ENCODE results near the gene NOX4.
"Not testable (repeated sequence)": the region's sequence is repeated elsewhere in the genome, so short reads cannot be mapped to it uniquely, and the experiment has no call there.

The NOX4 gene

GRCh38 chr11:89457190-89457589, 34.0 kb downstream of the NOX4 start:
- no peak for DNase-seq

GRCh38 chr11:89456681-89457080, 34.5 kb downstream of the NOX4 start:
- DNase-seq = no peak

- no peak for DNase-seq
Measured at GRCh38 chr11:89452780-89453179, 38.4 kb downstream of the NOX4 start.

- DNase-seq = no peak
Measured at GRCh38 chr11:89447845-89448244, 43.3 kb downstream of the NOX4 start.

GRCh38 chr11:89443361-89444322, 47.5 kb downstream of the NOX4 start:
- DNase-seq = no peak

GRCh38 chr11:89442801-89443200, 48.4 kb downstream of the NOX4 start:
- no peak for DNase-seq

GRCh38 chr11:89441606-89442005, 49.6 kb downstream of the NOX4 start:
- no peak for DNase-seq

- DNase-seq = no peak
Measured at GRCh38 chr11:89437317-89437716, 53.9 kb downstream of the NOX4 start.

- no peak for DNase-seq
Measured at GRCh38 chr11:89436071-89436470, 55.1 kb downstream of the NOX4 start.

GRCh38 chr11:89433278-89433677, 57.9 kb downstream of the NOX4 start:
- no peak for DNase-seq

GRCh38 chr11:89432182-89432581, 59.0 kb downstream of the NOX4 start:
- DNase-seq = not testable (repeated sequence)

- not testable (repeated sequence) for DNase-seq
Measured at GRCh38 chr11:89426501-89426900, 64.7 kb downstream of the NOX4 start.

- no peak for DNase-seq
Measured at GRCh38 chr11:89421718-89422117, 69.5 kb downstream of the NOX4 start.

GRCh38 chr11:89420981-89421380, 70.2 kb downstream of the NOX4 start:
- no peak for DNase-seq

- no peak for DNase-seq
Measured at GRCh38 chr11:89416961-89417360, 74.2 kb downstream of the NOX4 start.

GRCh38 chr11:89411112-89411511, 80.1 kb downstream of the NOX4 start:
- DNase-seq = not testable (repeated sequence)

- DNase-seq = not testable (repeated sequence)
Measured at GRCh38 chr11:89410666-89411065, 80.5 kb downstream of the NOX4 start.

- DNase-seq = not testable (repeated sequence)
Measured at GRCh38 chr11:89408441-89408840, 82.7 kb downstream of the NOX4 start.

- DNase-seq = no peak
Measured at GRCh38 chr11:89405629-89406028, 85.5 kb downstream of the NOX4 start.

GRCh38 chr11:89391654-89392053, 99.5 kb downstream of the NOX4 start:
- not testable (repeated sequence) for DNase-seq

- DNase-seq = not testable (repeated sequence)
Measured at GRCh38 chr11:89387501-89387900, 103.7 kb downstream of the NOX4 start.

- not testable (repeated sequence) for DNase-seq
Measured at GRCh38 chr11:89382986-89383385, 108.2 kb downstream of the NOX4 start.

- no peak for DNase-seq
Measured at GRCh38 chr11:89381094-89381493, 110.1 kb downstream of the NOX4 start.

GRCh38 chr11:89379976-89380771, 111.0 kb downstream of the NOX4 start:
- DNase-seq = not testable (repeated sequence)

Measured in stimulated activated CD4-positive, alpha-beta T cell treated with anti-CD3 and anti-CD28 coated beads, Interleukin-4, amount 100 ng/mL, for 1 hour (primary cell).